OCI-LY1 (cell line): ENCODE measurements around the gene DYNC2H1.
A peak's percentile ranks its signal among the peaks of the same experiment; 100 is the strongest.

Experiments used
- H2AFZ ChIP-seq: fragments of 200-600 bp; sonication (generic), shearing (Covaris generic); 2 replicates; pipeline ENCODE4 v1.6.0; 2014; ENCODE audit warnings: antibody characterized with exemption, mild to moderate bottlenecking, low read length
- H3F3A ChIP-seq: fragments of 200-600 bp; sonication (generic), shearing (Covaris generic); 2 replicates; pipeline ENCODE4 v1.6.0; 2014; ENCODE audit warnings: mild to moderate bottlenecking, antibody characterized with exemption, low read length, moderate library complexity; ENCODE audit not compliant: insufficient read depth
- H3K27ac ChIP-seq: fragments of 200-600 bp; sonication (generic); 2 replicates; pipeline ENCODE4 v1.5.1; 2014; ENCODE audit warnings: low read length, mixed run types, mild to moderate bottlenecking, low read depth; ENCODE audit not compliant: poor library complexity, severe bottlenecking
- H3K27me3 ChIP-seq: fragments of 200-600 bp; sonication (generic); 2 replicates; pipeline ENCODE4 v1.6.0; 2014; ENCODE audit warnings: antibody characterized with exemption, mild to moderate bottlenecking, low read length, moderate library complexity; ENCODE audit not compliant: insufficient read depth
- H3K36me3 ChIP-seq: fragments of 200-600 bp; sonication (generic); 2 replicates; pipeline ENCODE4 v1.6.1; 2014; ENCODE audit warnings: mild to moderate bottlenecking, antibody characterized with exemption, low read length, moderate library complexity, mixed read lengths; ENCODE audit not compliant: insufficient read depth
- H3K4me1 ChIP-seq: fragments of 200-600 bp; sonication (generic); 2 replicates; pipeline ENCODE4 v1.5.1; 2014; ENCODE audit warnings: mild to moderate bottlenecking, low read length, moderate library complexity; ENCODE audit not compliant: insufficient read depth, severe bottlenecking
- H3K4me2 ChIP-seq: fragments of 200-600 bp; sonication (generic), shearing (Covaris generic); 2 replicates; pipeline ENCODE4 v1.6.1; 2014; ENCODE audit warnings: low read length
- H3K4me3 ChIP-seq: fragments of 200-600 bp; sonication (generic); 2 replicates; pipeline ENCODE4 v1.5.1; 2014; ENCODE audit warnings: low read length, low read depth, mild to moderate bottlenecking, mixed read lengths; ENCODE audit not compliant: poor library complexity, severe bottlenecking
- H3K79me2 ChIP-seq: fragments of 200-600 bp; shearing (Covaris generic); 2 replicates; pipeline ENCODE4 v1.6.1; 2016; ENCODE audit warnings: mixed run types, low read length, mixed read lengths; ENCODE audit not compliant: insufficient read depth
- H3K9ac ChIP-seq: fragments of 200-600 bp; sonication (generic), shearing (Covaris generic); 2 replicates; pipeline ENCODE4 v1.6.1; 2014; ENCODE audit warnings: mild to moderate bottlenecking, low read length, mixed read lengths
- H3K9me2 ChIP-seq: fragments of 200-600 bp; sonication (generic), shearing (Covaris generic); 2 replicates; pipeline ENCODE4 v1.6.1; 2014; ENCODE audit warnings: low read depth, mild to moderate bottlenecking, low read length, mixed read lengths
- H3K9me3 ChIP-seq: fragments of 200-600 bp; shearing (Covaris generic); 2 replicates; pipeline ENCODE4 v1.6.1; 2014; ENCODE audit warnings: low read length, mixed read lengths
- H4K20me1 ChIP-seq: fragments of 200-600 bp; sonication (generic), shearing (Covaris generic); 2 replicates; pipeline ENCODE4 v1.6.0; 2016; ENCODE audit warnings: mild to moderate bottlenecking, low read length; ENCODE audit not compliant: insufficient read depth
- EZH2 ChIP-seq: fragments of 200-600 bp; sonication (generic), shearing (Covaris generic); IDR thresholded peaks from 2 replicates; pipeline ENCODE4 v1.8.0; 2017; ENCODE audit warnings: borderline replicate concordance, mixed run types, mild to moderate bottlenecking, antibody characterized with exemption, low read length, moderate library complexity, mixed read lengths
- TF ChIP-seq, protein P1 (sequence below): fragments of 200-600 bp; sonication (generic), shearing (Covaris generic); IDR thresholded peaks from 2 replicates; pipeline ENCODE4 v1.5.1; 2017; ENCODE audit warnings: mild to moderate bottlenecking, antibody characterized with exemption, low read length, moderate library complexity, mixed read lengths

DYNC2H1 gene

DNA sequence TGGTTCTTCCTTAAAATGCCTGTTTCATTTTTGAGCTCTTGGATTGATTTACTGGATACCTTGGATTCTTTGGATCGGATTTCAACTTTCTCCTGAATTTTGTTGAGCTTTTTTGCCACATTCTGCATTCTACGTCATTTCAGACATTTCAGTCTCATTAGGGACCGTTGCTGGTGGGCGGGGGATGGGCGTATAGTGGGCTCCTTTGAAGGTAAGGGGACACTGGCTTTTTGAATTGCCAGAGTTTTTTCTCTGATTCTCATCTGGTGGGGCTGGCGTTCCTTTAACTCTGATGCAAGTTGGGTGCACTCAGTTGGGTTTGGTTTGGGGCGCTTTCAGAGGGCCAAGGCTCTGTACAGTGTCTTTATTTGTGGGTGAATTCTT is 216.5 kb downstream of the DYNC2H1 start:
- Histone ChIP-seq H2AFZ (peak overlapping the region; percentile 91; the same call in 1 of the 2 replicates), H3K9ac (no peak overlapping the region; the same call in 1 of the 2 replicates), H3F3A (no peaks in the 10 kb centered on the region), H3K9me3 (no peaks in the 10 kb centered on the region), H3K4me2 (peak overlapping the region; percentile 58), H3K4me1 (peaks cover 10% of the 10 kb centered on the region), H3K36me3 (no peaks in the 10 kb centered on the region), H3K9me2 (no peaks in the 10 kb centered on the region), H3K79me2 (no peaks in the 10 kb centered on the region), H3K4me3 (no peak overlapping the region), H4K20me1 (no peaks in the 10 kb centered on the region), H3K27me3 (no peaks in the 10 kb centered on the region), H3K27ac (no peak overlapping the region)
- no peak for TF ChIP-seq EZH2
- TF ChIP-seq, protein P1, sequence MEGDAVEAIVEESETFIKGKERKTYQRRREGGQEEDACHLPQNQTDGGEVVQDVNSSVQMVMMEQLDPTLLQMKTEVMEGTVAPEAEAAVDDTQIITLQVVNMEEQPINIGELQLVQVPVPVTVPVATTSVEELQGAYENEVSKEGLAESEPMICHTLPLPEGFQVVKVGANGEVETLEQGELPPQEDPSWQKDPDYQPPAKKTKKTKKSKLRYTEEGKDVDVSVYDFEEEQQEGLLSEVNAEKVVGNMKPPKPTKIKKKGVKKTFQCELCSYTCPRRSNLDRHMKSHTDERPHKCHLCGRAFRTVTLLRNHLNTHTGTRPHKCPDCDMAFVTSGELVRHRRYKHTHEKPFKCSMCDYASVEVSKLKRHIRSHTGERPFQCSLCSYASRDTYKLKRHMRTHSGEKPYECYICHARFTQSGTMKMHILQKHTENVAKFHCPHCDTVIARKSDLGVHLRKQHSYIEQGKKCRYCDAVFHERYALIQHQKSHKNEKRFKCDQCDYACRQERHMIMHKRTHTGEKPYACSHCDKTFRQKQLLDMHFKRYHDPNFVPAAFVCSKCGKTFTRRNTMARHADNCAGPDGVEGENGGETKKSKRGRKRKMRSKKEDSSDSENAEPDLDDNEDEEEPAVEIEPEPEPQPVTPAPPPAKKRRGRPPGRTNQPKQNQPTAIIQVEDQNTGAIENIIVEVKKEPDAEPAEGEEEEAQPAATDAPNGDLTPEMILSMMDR = no peak

DNA sequence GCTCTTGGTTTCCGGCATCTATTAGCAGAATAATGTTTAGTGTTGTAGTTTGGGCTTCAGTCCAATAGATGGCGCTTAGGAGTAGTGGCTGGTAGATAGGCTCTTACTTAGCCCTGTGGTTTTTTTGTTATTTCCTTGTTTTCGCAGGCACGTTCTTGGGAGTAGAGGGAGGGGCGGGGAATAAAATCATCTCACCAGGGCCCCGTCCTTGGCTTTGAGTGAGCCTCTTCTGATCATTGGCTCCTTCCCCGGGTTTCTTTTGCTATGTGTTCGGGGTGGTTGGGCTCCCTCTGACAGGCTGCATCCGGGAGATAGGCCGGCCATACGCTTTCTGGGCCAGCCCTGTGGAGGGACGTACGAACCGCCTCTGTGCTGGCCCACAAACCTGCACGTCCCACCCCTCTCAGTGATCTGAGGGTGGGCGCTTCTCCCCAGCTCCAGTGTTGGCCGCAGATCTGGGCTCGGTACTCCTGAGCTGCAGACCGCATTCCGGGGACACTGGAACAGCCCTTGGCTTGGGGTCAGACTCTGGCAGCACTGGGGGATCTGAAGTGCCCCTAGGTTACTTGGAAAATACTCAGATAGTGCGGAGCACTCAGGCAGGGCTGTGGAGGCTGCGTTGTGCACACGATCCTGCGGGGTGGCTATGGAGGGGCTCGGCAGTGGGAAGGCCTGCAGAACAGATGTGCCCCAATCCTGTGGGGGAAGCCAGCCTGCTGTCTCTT is 217.0 kb downstream of the DYNC2H1 start:
- peak overlapping the region; percentile 58 for H3K4me2 ChIP-seq
- H3K79me2 ChIP-seq = no peaks in the 10 kb centered on the region
- H2AFZ ChIP-seq = peak overlapping the region; percentile 91
- H3K36me3 ChIP-seq = no peaks in the 10 kb centered on the region
- peaks cover 10% of the 10 kb centered on the region for H3K4me1 ChIP-seq
- no peaks in the 10 kb centered on the region for H4K20me1 ChIP-seq
- no peaks in the 10 kb centered on the region for H3K9me2 ChIP-seq
- H3K27ac ChIP-seq = no peak overlapping the region
- TF ChIP-seq, protein P1 = peak; percentile 77
- TF ChIP-seq EZH2 = no peak
- H3K9ac ChIP-seq = no peak overlapping the region; the same call in 1 of the 2 replicates
- H3K4me3 ChIP-seq = no peak overlapping the region
- no peaks in the 10 kb centered on the region for H3K9me3 ChIP-seq
- H3K27me3 ChIP-seq = no peaks in the 10 kb centered on the region
- H3F3A ChIP-seq = no peaks in the 10 kb centered on the region

DNA sequence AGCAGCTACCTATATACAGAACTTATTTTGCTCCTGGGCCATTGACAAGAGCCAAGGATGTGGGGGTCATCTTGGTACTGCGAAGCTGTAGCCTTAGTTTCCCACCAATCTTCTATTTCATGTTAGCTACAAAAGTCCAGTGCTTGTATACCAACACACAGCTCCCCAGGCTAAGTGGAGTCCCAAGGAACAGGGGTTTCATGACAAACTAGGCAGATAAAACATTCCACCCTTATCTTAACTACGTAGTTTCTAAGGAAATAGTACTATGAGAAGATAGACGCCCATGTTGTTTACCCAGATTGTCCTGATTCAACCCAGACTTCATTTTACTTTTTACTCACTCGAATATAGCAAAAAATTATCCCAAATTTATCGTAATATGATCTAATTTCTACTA is 218.5 kb downstream of the DYNC2H1 start:
- Histone ChIP-seq H2AFZ (no peak overlapping the region), H3K9me3 (no peaks in the 10 kb centered on the region), H3F3A (no peaks in the 10 kb centered on the region), H3K4me1 (peaks cover 10% of the 10 kb centered on the region), H4K20me1 (no peaks in the 10 kb centered on the region), H3K9ac (no peak overlapping the region), H3K36me3 (no peaks in the 10 kb centered on the region), H3K79me2 (no peaks in the 10 kb centered on the region), H3K27ac (no peak overlapping the region), H3K9me2 (no peaks in the 10 kb centered on the region), H3K4me3 (no peak overlapping the region), H3K27me3 (no peaks in the 10 kb centered on the region), H3K4me2 (no peak overlapping the region)
- TF ChIP-seq EZH2 = no peak
- TF ChIP-seq, protein P1 = no peak
